GM19467 (cell line): Measurements from ENCODE around the gene HIGD1B.

ENCODE experiments used
- ATAC-seq: cut with Tn5 transposase; IDR thresholded peaks from one replicate; pipeline ENCODE4 v1.9.1; 2021; ENCODE audit warnings: mild to moderate bottlenecking, moderate library complexity; ENCODE audit not compliant: unreplicated experiment

HIGD1B gene

DNA sequence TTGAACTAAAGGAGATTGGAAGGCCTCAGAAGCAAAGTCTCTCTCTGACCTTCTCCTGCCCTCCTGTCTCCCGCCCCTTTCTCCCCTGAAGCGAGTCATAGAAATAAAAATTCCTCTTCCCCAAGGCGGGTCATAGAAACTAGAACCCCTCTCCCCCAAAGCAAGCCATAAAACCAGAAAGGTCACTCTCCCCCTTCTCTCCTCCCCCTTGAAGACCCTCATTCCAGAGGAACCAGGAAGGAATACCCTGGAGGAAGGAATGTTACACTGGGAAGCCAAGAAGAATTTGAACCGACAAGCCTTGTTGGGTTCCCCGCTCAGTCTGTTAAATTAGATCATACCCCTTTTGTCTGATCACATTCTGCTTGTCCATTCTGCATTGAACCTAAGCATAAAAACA is 14.9 kb upstream of the HIGD1B start:
- ATAC-seq, result no peak

DNA sequence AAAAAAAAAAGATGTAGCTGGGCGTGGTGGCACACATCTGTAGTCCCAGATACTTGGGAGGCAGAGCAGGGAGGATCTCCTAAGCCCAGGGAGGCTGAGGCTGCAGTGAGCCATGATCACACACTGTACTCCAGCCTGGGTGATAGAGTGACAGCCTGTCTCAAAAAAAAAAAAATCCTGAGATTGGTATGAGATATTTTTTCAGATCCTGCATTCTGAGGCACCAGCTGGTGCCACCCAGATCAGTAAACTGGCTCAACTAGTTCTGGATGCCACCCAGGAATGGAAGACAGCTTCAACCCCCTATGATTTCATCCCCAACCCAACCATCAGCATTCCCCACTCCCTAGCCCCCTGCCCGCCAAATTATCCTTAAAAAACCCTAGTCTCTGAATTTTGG is 10.5 kb upstream of the HIGD1B start:
- no peak for ATAC-seq

DNA sequence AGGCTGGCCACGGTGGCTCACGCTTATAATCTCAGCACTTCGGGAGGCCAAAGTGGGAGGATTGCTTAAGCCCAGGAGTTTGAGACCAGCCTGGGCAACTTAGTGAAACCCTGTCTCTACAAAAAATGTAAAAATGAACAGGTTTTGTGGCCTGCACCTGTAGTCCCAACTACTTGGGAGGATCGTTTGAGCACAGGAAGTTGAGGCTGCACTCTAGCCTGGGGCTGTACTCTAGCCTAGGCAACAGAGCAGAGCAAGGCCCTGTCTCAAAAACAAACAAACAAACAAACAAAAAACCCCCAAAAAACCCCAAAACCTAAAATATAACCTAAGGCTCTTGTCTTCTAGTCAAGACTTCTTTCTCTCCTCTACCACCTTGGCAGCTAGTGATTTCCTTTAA is 7.4 kb upstream of the HIGD1B start:
- no peak for ATAC-seq

DNA sequence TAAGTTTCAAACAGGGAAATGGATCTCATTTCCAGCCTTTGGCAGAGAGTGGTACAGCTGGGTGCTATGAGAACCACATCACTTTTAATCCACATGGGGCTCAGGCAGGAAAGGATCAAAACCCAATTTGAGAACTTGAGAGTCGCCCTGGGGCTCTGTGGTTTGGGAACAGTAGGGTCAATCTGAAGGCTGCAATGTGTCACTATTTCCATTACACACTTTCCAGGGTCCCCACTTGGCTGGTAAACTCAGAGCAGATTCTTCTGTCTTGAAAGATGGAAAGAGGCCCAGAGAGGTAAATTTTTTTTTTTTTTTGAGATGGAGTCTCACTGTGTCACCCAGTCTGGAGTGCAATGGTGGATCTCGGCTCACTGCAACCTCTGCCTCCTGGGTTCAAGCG is 6.7 kb upstream of the HIGD1B start:
- ATAC-seq, result no peak

DNA sequence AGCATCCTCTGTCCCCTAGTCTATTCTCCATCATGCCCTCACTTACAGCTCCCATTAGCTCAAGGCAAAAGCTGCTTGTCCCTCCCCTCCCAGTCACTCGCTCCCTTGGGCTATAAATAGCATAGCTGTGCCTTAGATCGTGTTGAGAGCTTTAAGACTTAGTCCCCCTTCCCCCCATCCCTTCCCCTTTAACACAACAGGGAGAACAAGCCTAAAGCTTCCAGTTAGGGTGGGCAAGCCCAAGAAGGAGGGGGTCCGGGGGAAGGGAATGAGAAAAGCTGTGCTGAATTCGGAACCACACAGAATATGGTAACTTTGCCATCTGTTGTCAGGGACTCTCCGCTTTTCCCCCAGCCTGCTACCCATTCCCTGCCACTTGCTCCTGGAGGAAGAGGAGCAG is 4.9 kb upstream of the HIGD1B start:
- no peak for ATAC-seq

DNA sequence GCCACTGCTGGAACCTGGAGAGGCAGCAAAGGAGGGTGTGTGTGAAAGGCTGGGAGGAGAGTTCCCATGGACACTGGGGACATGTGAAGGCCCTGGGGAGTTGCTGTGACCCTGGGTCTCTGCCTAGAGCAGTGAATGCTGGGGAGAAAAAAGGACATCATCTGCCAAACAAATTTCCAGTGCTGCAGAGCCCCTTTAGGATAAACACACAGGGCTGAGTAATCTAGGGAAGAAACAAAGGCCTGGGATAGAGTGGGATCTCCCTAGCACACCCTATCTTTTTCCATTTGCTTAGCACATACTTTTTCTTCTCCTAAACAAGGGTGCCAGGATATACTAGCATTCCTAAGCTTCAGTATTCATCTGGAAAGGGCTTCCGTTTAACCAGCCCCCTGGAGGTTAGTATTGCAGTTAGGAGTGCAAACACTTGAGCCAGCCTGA is 3.3 kb upstream of the HIGD1B start:
- ATAC-seq, result no peak

DNA sequence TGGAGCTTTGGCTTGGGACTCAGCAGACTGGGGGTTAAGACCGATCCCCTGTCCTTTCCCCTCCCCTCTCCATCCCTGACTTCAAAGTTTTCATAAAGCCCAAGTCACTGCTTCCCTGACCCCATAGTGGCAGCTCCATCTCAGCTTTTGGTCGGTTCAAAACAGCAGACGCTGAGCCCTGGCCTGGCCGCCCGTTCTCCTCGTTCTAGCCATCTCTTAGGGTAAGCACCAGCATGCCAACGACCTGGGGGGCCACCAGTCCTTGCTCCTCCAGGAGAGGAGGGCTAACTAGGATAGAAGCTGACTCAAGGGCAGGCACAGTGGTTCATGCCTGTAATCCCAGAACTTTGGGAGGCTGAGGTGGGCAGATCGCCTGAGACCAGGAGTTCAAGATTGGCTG is 1.5 kb upstream of the HIGD1B start:
- no peak for ATAC-seq

DNA sequence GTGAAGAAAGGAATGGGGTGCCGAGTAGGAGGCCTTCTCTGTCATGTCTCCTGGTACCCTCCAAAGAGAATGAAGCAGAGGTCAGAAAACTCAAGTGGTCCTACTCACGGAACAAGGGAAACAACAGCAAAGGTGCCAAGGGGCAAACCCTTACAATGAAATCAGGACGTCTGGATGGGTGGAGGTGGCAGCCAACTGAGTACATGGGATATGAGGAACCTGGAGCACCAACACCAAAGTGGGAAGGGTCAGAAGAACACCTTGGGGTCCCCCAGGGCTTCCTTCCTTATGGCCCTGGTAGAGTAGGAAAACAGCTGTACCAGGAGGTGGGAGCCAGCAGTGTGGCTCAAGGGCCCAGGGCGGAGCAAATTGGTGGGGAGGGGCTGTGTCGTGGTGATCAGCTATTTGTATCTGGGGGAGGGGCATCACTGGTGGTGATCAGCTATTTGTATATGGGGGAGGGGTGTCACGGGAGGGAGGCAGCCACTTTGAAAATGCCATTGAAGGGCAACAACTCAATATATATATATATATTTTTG is 643 bp downstream of the HIGD1B start:
- ATAC-seq, result no peak

DNA sequence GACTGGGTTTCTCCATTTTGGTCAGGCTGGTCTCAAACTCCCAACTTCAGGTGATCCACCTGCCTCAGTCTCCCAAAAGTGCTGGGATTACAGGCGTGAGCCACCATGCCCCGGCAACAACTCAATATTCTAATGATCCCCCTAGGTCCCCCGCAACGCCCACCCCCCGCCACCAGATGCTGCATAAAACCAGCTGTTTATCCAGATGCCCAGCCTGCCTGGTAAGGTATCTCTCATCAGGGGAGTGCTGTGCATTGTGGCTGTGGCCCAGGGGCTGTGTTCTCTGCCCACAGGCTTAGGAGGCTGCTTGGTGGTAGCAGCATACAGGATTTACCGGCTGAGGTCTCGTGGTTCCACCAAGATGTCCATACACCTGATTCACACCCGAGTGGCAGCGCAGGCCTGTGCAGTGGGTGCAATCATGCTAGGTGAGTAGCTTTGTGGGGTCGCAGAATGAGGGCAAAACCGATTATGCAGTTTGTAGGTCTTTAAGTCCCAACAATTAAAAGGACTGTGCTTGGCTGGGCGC is 1.3 kb downstream of the HIGD1B start:
- no peak for ATAC-seq

DNA sequence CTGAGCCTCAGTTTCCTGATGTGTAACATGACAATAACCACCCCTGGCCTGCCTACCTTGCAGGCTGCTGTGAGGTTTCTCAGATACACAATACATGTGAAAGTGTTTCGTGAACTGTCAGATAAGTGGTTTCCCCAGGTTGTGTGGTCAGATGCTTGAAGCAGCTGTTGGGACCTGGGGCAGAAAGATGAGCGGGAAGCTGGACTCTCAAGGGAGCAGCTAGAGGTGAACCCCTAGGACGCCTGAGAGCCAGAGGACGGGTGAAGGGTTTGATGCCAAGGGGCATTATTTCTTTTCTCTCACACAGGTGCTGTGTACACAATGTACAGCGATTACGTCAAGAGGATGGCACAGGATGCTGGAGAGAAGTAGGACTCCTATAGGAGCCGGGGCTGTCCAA is 2.3 kb downstream of the HIGD1B start:
- ATAC-seq, result no peak

DNA sequence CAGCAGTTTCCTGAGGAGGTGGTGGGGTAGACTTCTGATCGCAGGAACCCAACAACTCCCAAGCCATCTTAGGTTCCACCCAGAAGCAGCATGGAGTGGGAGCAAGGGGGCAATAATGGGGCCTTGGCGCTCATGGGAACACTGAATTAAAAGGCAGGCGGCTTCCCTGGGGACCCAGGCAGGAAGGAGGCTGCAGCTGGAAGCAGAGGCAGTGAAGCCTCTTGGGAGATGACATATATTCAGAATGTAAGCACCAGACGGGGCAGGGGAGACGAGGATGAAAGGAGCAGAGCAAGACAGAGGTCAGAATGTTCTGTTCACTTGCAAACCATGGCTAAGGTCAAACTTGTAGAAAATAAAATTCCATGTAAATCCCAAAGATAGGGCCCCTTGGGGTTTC is 2.9 kb downstream of the HIGD1B start:
- ATAC-seq, result no peak

DNA sequence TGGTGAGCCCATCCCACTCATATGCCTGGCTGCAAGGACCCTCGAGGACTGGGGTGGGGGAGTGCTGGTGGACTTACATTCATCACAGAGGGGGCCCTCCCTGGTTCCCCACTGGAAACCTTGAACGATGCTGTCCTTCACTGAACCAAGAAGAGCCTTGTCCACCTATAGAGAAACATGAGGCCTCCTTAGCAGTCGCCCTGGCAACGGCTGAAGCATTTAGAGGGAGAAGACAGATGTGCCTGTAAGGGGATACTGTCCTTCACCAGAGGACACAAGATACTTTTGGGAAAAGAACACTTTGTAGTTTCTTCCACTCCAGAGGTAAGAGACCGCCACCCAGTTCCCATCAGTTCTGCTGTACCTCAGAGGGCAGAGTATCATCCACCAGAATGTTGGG is 6.5 kb downstream of the HIGD1B start:
- no peak for ATAC-seq

DNA sequence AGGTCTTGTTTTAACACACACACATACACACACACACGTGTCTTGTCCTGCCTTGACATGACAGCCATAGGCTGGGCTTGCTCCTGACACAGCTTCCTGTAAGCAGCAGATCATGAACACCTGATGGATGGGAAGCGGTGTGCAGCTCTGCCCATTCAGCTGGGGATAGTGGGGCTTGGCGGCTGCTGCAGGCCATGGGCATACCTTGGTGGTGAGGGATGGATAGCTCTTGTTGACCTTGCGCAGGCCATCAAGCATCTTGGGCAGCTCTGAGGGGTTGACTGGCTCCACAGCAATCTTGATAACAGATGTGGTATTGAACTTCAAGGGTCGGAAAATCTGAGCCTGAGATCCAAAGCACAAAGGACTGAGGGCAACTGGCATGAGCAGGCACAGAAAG is 12.0 kb downstream of the HIGD1B start:
- ATAC-seq, result no peak

DNA sequence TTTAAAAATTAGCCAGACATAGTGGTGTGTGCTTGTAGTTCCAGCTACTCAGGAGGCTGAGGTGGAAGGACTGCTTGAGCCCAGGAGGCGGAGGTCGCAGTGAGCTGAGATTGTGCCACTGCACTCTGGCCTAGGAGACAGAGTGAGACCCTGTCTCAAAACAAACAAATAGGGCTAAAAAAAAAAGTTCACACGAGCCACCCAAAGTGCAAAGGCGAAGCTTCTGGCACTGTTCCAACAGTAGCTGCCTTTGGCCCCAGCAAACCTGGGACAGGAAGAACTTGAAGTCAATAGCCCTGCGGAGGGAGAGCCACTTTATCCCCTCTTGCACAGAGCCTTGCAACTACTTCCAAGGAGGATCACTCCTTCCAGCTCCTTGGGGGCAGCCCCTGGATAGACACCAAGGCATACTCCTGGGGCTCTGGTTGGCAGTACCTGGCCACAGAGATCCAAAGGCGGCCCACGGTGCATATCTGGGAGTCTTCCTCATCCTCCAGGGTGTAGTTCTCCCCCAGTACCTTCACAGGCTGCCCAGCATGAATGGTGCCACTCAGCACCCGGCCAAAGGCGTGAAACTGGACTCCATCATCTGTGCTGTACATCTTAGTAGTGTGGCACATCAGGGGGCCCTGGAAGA is 14.7 kb downstream of the HIGD1B start:
- no peak for ATAC-seq

DNA sequence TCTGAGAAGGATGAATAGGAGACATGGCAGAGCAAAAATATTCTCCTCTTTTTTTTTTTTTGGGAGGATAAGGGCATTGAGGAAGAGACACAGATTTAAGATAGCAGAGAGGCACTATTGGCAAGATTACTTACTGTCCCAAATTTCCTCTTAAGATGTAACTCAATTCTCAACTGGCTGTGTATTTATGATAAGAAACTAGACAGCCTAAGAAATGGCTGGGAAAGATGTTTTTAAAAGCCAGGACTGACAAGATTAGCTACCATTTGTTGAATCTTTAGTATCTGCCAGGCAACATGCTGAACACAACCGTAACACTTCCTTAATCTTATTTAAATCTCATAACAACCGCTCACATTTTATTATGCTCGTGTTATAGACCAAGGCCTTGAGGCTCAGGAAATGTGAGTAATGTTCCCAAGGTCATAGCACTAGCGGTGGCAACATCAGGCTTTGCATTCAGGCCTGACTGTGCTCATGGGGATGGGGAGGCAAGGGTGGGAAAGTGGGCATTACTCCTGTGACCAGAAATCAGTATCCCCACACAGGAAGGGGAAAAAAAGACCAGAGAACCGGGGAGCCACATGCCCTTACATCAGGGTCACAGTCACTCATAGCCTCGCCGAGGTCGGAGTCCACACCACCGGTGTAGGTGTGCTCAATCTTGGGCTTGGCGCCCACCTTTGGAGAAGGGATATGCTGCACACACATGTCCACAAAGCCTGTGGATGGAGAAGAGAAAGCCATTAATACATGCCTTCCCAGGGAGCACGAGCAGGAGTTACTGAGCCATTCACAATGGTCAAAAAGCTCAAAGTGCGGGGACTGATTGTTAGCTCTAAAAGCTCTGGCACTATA is 15.6 kb downstream of the HIGD1B start:
- ATAC-seq, result no peak

DNA sequence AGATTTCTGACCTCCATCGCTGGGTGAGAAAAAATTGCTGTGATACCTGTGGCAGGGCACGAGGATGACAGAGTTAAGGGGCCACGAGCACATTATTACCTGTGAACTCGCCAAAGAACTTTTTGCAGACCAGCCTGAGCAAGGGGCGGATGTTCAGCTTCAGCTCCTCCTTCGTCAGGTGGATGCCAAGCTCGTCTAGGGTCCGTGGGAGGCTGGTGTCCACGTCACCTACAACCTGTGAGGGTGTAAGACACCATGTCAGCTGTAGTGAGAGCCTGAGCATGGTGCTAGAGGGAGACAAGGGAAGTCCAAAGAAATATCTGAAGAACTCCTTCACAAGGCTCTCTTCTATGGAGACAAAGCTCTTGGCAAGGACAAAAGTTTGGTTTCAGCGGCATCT is 17.1 kb downstream of the HIGD1B start:
- no peak for ATAC-seq

DNA sequence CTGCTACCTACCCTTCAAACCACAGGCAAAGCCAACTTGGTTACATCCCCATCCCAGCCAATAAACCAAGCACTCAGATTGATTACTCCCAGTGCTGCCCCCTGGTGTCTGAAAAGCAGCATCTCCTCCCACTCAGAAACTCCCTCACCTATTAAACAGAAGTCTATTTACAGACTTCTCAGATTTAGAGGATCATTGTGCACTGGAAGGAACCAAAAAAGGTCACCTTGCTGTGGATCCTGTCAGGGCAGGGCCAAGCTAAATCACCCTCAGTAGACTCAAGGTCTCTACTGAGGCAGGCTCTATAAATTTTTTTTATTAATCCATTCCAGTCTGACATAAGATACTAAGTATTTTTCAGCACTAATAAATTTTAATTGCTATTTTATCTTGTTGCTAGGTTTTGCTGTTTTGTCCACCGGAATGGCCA is 17.6 kb downstream of the HIGD1B start:
- no peak for ATAC-seq

DNA sequence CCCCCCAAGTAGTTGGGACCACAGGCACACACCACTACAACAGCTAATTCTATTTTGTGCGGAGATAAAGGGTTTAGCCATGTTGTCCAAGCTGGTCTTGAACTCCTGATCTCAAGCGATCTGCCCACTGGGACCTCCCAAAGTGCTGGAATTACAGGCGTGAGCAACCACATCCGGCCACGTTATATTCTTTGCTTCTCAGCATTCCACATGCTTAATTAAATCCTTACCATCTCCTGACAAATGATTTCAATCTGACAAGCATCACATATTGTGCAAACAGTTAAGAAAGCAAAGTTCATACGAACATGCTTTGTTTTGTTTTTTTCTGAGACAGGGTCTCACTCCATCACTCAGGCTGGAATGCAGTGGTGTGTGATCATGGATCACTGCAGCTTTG is 18.2 kb downstream of the HIGD1B start:
- no peak for ATAC-seq

DNA sequence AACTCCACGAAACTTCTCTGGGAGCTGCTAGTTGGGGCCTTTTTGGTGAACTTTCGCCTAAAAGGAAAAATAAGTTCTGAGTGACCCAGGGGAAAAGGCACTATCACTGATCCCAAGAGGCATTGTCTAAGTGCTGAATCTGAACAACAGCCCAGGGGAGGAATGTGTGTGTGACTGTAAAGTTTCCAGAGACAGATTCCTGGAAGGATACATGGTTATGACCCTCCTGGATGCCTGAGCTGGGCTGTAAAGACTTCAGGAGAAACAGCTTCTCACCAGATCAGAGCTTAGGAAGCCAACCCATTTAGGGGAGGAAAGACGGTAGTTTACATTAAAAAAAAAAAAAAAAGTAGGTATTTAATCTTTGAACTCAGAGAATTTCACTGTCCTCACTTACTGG is 20.2 kb downstream of the HIGD1B start:
- no peak for ATAC-seq

DNA sequence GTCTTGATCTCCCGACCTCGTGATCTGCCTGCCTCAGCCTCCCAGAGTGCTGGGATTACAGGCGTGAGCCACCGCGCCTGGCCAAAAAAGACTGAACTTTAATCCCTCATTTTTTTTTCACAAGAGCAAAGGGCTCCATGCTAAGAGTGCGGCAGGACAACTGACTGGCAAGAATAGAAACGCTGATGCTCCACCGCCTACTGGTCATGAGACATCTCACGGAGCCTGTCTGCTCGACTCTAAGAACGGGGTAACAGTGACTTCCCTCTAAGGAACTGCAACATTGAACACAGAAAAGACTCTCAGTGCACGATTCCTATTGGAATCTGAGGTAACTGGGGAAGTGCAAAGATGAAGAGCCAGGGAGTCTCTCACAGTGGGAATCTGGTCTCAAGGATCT is 23.9 kb downstream of the HIGD1B start:
- ATAC-seq, result no peak

DNA sequence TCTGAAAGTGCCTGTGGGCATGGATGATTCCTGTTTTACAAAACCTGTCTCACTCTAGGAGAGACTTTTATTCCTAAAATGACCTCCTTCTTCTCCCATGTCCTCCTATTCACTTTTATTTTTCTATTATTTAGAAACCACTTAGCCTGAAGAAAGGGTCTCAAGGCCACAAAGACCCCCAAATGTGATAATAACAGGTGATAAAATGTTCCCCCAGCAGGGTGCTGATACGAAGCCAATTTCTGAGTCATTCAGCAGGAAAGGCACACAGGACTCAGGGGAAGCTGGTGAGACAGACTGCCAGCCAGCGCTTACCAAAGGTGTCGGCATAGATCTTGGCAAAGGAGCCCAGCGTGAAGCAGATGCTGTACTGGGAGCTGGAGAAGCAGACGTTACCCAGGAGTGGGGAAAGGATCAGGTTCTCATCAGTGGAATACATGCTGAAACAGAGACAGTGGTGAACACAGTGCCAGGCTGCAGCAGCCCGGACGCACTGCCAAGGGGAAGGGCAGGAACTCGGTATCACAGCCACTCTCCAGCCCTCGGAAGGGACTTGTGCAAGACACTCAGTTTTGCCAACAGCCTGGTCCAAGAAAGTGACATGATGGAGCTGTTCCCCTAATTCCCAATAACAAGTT is 24.6 kb downstream of the HIGD1B start:
- no peak for ATAC-seq

DNA sequence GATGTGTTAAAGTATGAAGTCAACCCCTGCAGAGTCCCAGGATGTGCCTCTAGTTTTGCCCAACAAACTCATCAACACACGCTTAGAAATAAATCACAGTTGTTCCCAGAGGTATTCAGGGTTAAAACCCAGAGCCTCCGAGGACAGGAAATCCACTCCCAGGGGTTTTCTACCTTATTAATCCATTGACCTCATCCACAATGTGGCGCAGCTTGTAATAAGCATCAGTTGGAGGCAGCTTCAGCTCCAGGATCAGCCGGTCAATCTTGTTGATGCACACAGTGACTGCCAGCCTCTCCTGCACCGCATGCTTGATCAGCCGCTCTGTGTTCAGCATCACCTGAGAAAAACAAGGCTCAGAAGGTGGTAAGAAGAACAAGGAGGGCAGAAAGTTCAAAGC is 28.1 kb downstream of the HIGD1B start:
- ATAC-seq, result no peak
